Nephron (organoid): Measurements from ENCODE around the gene HDAC5.
"Not testable (repeated sequence)": the region's sequence is repeated elsewhere in the genome, so short reads cannot be mapped to it uniquely, and the experiment has no call there.

ENCODE experiments used
- H3K27ac Mint-ChIP-seq, 3 experiments: 2 replicates each; pipeline ENCODE4 v1.8.0; 2020; ENCODE audit warnings: mixed read lengths in 3 of 3, mild to moderate bottlenecking in 2 of 3, moderate library complexity in 1 of 3
- H3K27me3 Mint-ChIP-seq: 2 replicates; pipeline ENCODE4 v1.8.0; 2021; ENCODE audit warnings: low read depth, mild to moderate bottlenecking, moderate library complexity, mixed read lengths
- H3K36me3 Mint-ChIP-seq: 2 replicates; pipeline ENCODE4 v1.8.0; 2020; ENCODE audit warnings: low read depth, mixed read lengths
- H3K4me1 Mint-ChIP-seq: 2 replicates; pipeline ENCODE4 v1.8.0; 2020; ENCODE audit warnings: mixed read lengths
- H3K4me3 Mint-ChIP-seq, 3 experiments: 2 replicates each; pipeline ENCODE4 v1.8.0; 2020; ENCODE audit warnings: mild to moderate bottlenecking in 3 of 3, mixed read lengths in 3 of 3, moderate library complexity in 2 of 3
- H3K9me3 Mint-ChIP-seq: 2 replicates; pipeline ENCODE4 v1.8.0; 2020; ENCODE audit warnings: mixed read lengths
- CTCF ChIP-seq, 3 experiments: fragments of 200-600 bp; sonication (generic); IDR thresholded peaks; one replicate each; pipeline ENCODE4 v1.5.0; 2021; ENCODE audit warnings: antibody characterized with exemption in 3 of 3; ENCODE audit not compliant: unreplicated experiment in 3 of 3

The HDAC5 gene

DNA sequence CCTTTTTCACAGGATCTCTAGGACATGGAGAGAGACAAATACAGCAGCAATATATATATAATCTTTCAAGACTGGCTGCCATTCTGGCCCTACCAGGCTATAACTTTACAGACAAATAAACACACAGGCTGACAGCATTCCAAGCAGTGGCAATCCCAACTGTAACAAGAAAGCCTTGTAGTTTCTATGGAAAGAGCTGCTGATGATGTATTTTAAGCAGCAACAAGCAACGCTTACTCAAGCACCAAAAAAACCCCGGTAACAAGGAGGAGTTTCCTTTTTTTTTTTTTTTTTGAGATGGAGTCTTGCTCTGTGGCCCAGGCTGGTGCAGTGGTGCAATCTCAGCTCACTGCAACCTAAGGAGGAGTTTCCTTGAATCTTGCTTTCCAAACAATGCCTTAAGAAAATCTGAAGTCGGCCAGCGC lies 80.2 kb downstream of the HDAC5 start:
- no peak for TF ChIP-seq CTCF (IDR thresholded peaks at IDR 0.05; ENCODE audit: unreplicated experiment in 3 of 3)
- no peaks in the 10 kb centered on the region for H3K27me3 Mint-ChIP-seq
- H3K4me3 Mint-ChIP-seq = no peak overlapping the region
- H3K4me1 Mint-ChIP-seq = peaks cover 44% of the 10 kb centered on the region
- H3K36me3 Mint-ChIP-seq = peaks cover 41% of the 10 kb centered on the region
- H3K9me3 Mint-ChIP-seq = no peaks in the 10 kb centered on the region
- H3K27ac Mint-ChIP-seq = peak overlapping the region; percentile 35 to 53 (median 40)

DNA sequence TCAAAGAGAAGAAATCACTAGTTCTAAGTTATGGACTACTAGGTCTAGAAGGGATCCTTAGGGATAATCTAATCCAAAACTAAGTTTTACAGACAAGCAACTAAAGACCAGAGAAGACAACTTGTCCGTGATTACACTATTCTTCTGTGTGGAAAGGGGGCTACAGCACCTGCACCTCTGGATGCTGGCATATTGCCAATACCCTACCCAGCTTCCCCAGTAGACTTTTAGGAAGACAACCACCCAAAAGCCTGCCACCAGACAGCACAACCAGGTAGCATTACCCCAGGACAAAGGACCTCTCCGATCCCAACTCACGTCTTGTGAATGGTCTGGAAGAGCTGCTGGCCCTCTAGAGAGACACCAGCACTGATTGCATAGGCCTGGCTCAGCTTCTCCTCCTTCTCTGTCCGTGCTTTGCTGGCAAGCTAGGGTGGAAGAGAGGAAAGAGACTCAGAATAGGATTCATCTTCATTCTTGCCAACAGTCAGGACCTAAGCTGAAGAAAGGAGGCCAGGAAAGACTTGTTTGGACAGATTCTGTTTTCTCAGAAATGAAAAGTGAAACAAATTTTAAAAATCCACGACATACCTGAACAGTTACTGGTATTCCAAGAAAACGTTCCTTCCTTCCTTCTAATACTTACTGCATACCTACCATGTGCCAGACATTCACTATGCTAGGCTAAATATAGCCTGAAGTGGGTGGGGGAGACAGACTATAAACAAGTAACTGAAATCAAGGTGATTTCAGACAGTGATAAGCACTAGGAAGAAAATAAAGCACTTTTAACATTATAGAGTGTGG lies 83.4 kb downstream of the HDAC5 start:
- H3K4me1 Mint-ChIP-seq = peaks cover 51% of the 10 kb centered on the region
- no peak for TF ChIP-seq CTCF (IDR thresholded peaks at IDR 0.05; ENCODE audit: unreplicated experiment in 3 of 3)
- H3K36me3 Mint-ChIP-seq = peaks cover 44% of the 10 kb centered on the region
- no peak overlapping the region for H3K4me3 Mint-ChIP-seq
- H3K27me3 Mint-ChIP-seq = no peaks in the 10 kb centered on the region
- peak overlapping the region; percentile 23 to 58 (median 55) for H3K27ac Mint-ChIP-seq
- no peaks in the 10 kb centered on the region for H3K9me3 Mint-ChIP-seq

DNA sequence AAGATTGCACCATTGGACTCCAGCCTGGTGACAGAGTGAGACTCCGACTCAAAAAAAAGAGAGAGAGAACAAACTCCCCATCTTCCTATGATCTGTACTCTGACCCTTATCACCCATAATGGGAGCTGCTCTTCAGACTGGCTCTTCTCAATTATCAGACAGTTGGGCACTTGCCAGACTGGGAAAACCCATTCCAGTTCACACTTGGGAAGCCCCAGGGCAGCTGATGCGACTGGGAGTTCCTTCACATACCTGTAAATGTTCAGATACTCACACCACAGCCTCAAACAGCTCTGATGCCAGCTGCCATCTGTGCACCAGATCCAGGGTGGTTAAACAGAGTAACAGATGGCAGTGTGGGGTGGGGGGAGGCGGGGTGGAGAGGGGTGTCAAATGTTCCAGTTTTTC lies 84.8 kb downstream of the HDAC5 start:
- Mint-ChIP-seq H3K4me1 (peaks cover 48% of the 10 kb centered on the region), H3K9me3 (no peaks in the 10 kb centered on the region), H3K27me3 (no peaks in the 10 kb centered on the region), H3K4me3 (no peak overlapping the region), H3K27ac (peak overlapping the region; percentile 56 to 74 (median 59)), H3K36me3 (peaks cover 43% of the 10 kb centered on the region)
- no peak for TF ChIP-seq CTCF (IDR thresholded peaks at IDR 0.05; ENCODE audit: unreplicated experiment in 3 of 3)

DNA sequence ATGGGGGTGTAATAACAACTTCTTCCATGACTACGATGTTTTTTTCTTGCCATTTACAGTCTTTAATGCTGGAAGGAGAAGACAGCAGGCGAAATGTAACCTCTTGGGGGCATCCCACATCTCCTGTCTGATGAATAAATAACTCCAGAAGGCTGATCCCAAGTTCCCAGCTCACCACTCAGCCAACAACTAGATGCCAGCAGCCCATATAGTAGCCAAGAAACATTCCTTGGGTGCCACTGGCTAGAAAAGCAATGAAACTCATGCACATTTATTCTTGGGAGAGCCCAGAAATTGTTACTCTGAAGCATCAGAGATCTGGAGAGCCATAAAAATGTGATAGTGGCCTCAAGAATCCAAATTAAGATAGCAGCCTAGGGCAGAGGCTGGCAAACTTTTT lies 86.0 kb downstream of the HDAC5 start:
- H3K36me3 Mint-ChIP-seq = peaks cover 51% of the 10 kb centered on the region
- no peaks in the 10 kb centered on the region for H3K27me3 Mint-ChIP-seq
- peak overlapping the region in 1 of 3 experiments; percentile 33 for H3K27ac Mint-ChIP-seq
- H3K4me1 Mint-ChIP-seq = peaks cover 44% of the 10 kb centered on the region
- no peaks in the 10 kb centered on the region for H3K9me3 Mint-ChIP-seq
- no peak for TF ChIP-seq CTCF (IDR thresholded peaks at IDR 0.05; ENCODE audit: unreplicated experiment in 3 of 3)
- no peak overlapping the region for H3K4me3 Mint-ChIP-seq

GRCh38 chr17:44034688-44035087 lies 88.8 kb downstream of the HDAC5 start:
- peaks cover 48% of the 10 kb centered on the region for H3K4me1 Mint-ChIP-seq
- H3K36me3 Mint-ChIP-seq = peaks cover 55% of the 10 kb centered on the region
- not testable (repeated sequence) for H3K27ac Mint-ChIP-seq

DNA sequence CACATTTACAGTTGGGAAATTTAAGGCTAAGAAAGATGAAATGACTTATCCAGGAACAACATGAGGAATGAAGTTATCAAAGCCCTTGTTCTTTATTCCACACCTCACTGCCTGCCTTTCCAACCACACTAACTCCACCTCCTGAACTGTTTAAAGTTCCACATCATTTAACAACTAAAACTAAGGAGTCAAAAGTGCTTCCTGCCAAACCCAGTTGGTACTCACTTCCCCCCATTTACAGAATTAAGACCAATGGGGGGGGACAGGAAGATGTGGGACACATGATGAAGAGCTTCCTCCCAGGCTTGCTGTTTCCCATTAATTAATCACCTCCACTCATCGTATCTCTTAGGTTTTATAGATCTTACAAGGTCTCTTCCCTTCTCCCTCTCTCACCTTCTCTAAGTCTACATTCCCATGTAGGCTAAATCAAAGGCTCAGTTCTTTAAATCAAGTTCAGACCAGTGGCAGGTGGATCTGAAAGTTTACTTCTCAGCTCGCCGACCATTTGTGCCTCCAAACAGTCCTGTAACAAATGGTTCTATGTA lies 89.5 kb downstream of the HDAC5 start:
- no peaks in the 10 kb centered on the region for H3K27me3 Mint-ChIP-seq
- peak overlapping the region in 1 of 3 experiments; percentile 20 for H3K4me3 Mint-ChIP-seq
- peaks cover 60% of the 10 kb centered on the region for H3K36me3 Mint-ChIP-seq
- no peak for TF ChIP-seq CTCF (IDR thresholded peaks at IDR 0.05; ENCODE audit: unreplicated experiment in 3 of 3)
- no peaks in the 10 kb centered on the region for H3K9me3 Mint-ChIP-seq
- H3K27ac Mint-ChIP-seq = peak overlapping the region; percentile 18 to 64 (median 20)
- H3K4me1 Mint-ChIP-seq = peaks cover 49% of the 10 kb centered on the region

More at GRCh38 chr17:44034688-44035087, 88.8 kb downstream of the HDAC5 start:
- not testable (repeated sequence) for H3K27me3 Mint-ChIP-seq, H3K9me3 Mint-ChIP-seq, H3K4me3 Mint-ChIP-seq
